GM23338 (cell line): ENCODE measurements around the gene CPM. TPM values are rescaled to one million over a fixed set of nuclear protein-coding genes. Genes with fewer than 3 reads are reported as not detected.

ENCODE experiments used
- ATAC-seq: fragments of 200-7000 bp; cut with Tn5 transposase; 3 replicates; pipeline ENCODE4 v1.9.1; 2020
- DNase-seq: peaks from one replicate; pipeline ENCODE4 v3.0.0-alpha.2; 2015; ENCODE audit warnings: low spot score
- H2AFZ ChIP-seq: fragments of 200-600 bp; sonication (generic); 2 replicates; pipeline ENCODE4 v1.8.0; 2016; ENCODE audit warnings: antibody characterized with exemption, mild to moderate bottlenecking, moderate library complexity
- H3F3A ChIP-seq: fragments of 200-600 bp; sonication (generic); replicated peaks from 2 replicates; pipeline ENCODE4 v1.8.0; 2017; ENCODE audit warnings: antibody characterized with exemption, mixed run types, low read depth
- H3K27ac ChIP-seq: fragments of 200-600 bp; sonication (generic); 2 replicates; pipeline ENCODE4 v1.6.1; 2016; ENCODE audit warnings: low read depth
- H3K27me3 ChIP-seq: fragments of 200-600 bp; sonication (generic); 2 replicates; pipeline ENCODE4 v1.8.0; 2016; ENCODE audit warnings: mild to moderate bottlenecking, mixed run types, moderate library complexity; ENCODE audit not compliant: insufficient read depth
- H3K36me3 ChIP-seq: fragments of 200-600 bp; sonication (generic); 2 replicates; pipeline ENCODE4 v1.8.0; 2016; ENCODE audit warnings: mild to moderate bottlenecking; ENCODE audit not compliant: insufficient read depth
- H3K4me1 ChIP-seq: fragments of 200-600 bp; sonication (generic); 2 replicates; pipeline ENCODE4 v1.8.0; 2016; ENCODE audit warnings: mild to moderate bottlenecking, moderate library complexity; ENCODE audit not compliant: insufficient read depth
- H3K4me2 ChIP-seq: fragments of 200-600 bp; sonication (generic); 2 replicates; pipeline ENCODE4 v1.7.1; 2017; ENCODE audit warnings: mixed run types
- H3K4me3 ChIP-seq: fragments of 200-600 bp; sonication (generic); 2 replicates; pipeline ENCODE4 v1.6.1; 2016; ENCODE audit warnings: mixed run types
- H3K79me2 ChIP-seq: fragments of 200-600 bp; sonication (generic); replicated peaks from 2 replicates; pipeline ENCODE4 v1.8.0; 2017; ENCODE audit warnings: mild to moderate bottlenecking; ENCODE audit not compliant: insufficient read depth
- H3K9me2 ChIP-seq: fragments of 200-600 bp; sonication (generic); 2 replicates; pipeline ENCODE4 v1.8.0; 2017; ENCODE audit not compliant: insufficient read depth
- H4K20me1 ChIP-seq: fragments of 200-600 bp; sonication (generic); replicated peaks from 2 replicates; pipeline ENCODE4 v1.8.0; 2017; ENCODE audit warnings: mild to moderate bottlenecking; ENCODE audit not compliant: insufficient read depth
- H3K27ac Mint-ChIP-seq: 2 replicates; pipeline ENCODE4 v1.8.0; 2020; ENCODE audit warnings: inconsistent platforms, mild to moderate bottlenecking, moderate library complexity, mixed read lengths
- H3K27me3 Mint-ChIP-seq: 3 replicates; pipeline ENCODE4 v1.8.0; 2022; ENCODE audit warnings: low read depth, mild to moderate bottlenecking, moderate library complexity, mixed read lengths, inconsistent platforms; ENCODE audit not compliant: insufficient read depth, poor library complexity
- H3K36me3 Mint-ChIP-seq: 3 replicates; pipeline ENCODE4 v1.8.0; 2021; ENCODE audit warnings: low read depth, mild to moderate bottlenecking, inconsistent platforms, moderate library complexity, mixed read lengths
- H3K4me1 Mint-ChIP-seq: 3 replicates; pipeline ENCODE4 v1.8.0; 2020; ENCODE audit warnings: mild to moderate bottlenecking, inconsistent platforms, mixed read lengths
- H3K4me3 Mint-ChIP-seq: 3 replicates; pipeline ENCODE4 v1.8.0; 2021; ENCODE audit warnings: moderate library complexity, mild to moderate bottlenecking, inconsistent platforms, mixed read lengths
- H3K9me3 Mint-ChIP-seq: 3 replicates; pipeline ENCODE4 v1.8.0; 2020; ENCODE audit warnings: moderate library complexity, mild to moderate bottlenecking, inconsistent platforms, mixed read lengths
- CREB1 ChIP-seq: fragments of 250-450 bp; sonication (Bioruptor Pico); IDR thresholded peaks from 2 replicates; pipeline ENCODE4 v1.5.0; 2020; ENCODE audit warnings: low read depth, mild to moderate bottlenecking, moderate library complexity
- EZH2 ChIP-seq: fragments of 200-600 bp; sonication (generic); IDR thresholded peaks from one replicate; pipeline ENCODE4 v1.8.0; 2017; ENCODE audit warnings: antibody characterized with exemption, mild to moderate bottlenecking, low read depth; ENCODE audit not compliant: unreplicated experiment
- EZH2phosphoT487 ChIP-seq: fragments of 200-600 bp; sonication (generic); IDR thresholded peaks from one replicate; pipeline ENCODE4 v1.8.1; 2018; ENCODE audit warnings: antibody characterized with exemption; ENCODE audit not compliant: unreplicated experiment
- JUNB ChIP-seq: IDR thresholded peaks from one replicate; pipeline ENCODE4 v1.6.1; 2016; ENCODE audit warnings: antibody characterized with exemption; ENCODE audit not compliant: unreplicated experiment
- NANOG ChIP-seq: IDR thresholded peaks from 2 replicates; pipeline ENCODE4 v1.6.1; 2016; ENCODE audit warnings: antibody characterized with exemption, borderline replicate concordance
- POLR2AphosphoS5 ChIP-seq: IDR thresholded peaks from 2 replicates; pipeline ENCODE4 v1.6.1; 2016; ENCODE audit warnings: antibody characterized with exemption, low read depth
- REST ChIP-seq: IDR thresholded peaks from one replicate; pipeline ENCODE4 v1.6.1; 2018; ENCODE audit warnings: antibody characterized with exemption; ENCODE audit not compliant: unreplicated experiment
- STAT1 ChIP-seq: IDR thresholded peaks from one replicate; pipeline ENCODE4 v1.6.1; 2016; ENCODE audit warnings: antibody characterized with exemption; ENCODE audit not compliant: unreplicated experiment
- ZNF114 ChIP-seq: fragments of 250-450 bp; sonication (Bioruptor Pico); IDR thresholded peaks from 2 replicates; pipeline ENCODE4 v1.5.0; 2020; ENCODE audit warnings: mild to moderate bottlenecking, moderate library complexity
- ZNF331 ChIP-seq: fragments of 250-450 bp; sonication (Bioruptor Pico); IDR thresholded peaks from 2 replicates; pipeline ENCODE4 v1.5.0; 2020; ENCODE audit warnings: low read depth, mild to moderate bottlenecking, moderate library complexity
- polyA plus RNA-seq: library from polyadenylated mRNA; unstranded; fragments of >200 nt; fragmentation: Nextera tagmentation; extraction: Ambion mirVana; gene quantifications from 2 replicates; pipeline ENCODE4 v1.2.1, GENCODE V29; 2016
- total RNA-seq: library from RNA; depleted of rRNA; stranded (reverse); fragments of >200 nt; shearing (Covaris generic); gene quantifications from 2 replicates; pipeline ENCODE4 v1.2.3, GENCODE V29; 2014
- TF ChIP-seq, protein P1 (sequence below): IDR thresholded peaks from 2 replicates; pipeline ENCODE4 v1.6.1; 2016; ENCODE audit warnings: antibody characterized with exemption

Gene CPM
- total and polyA plus RNA-seq, 2 experiments from 2014 or later = 0.37 to 5.8 TPM

- no peak overlapping the region for H3K4me2 ChIP-seq
- no peaks in the 10 kb centered on the region for H3K27me3 ChIP-seq
- DNase-seq = no peak
- no peaks in the 10 kb centered on the region for H3F3A ChIP-seq
- H3K27me3 Mint-ChIP-seq = no peaks in the 10 kb centered on the region
- no peaks in the 10 kb centered on the region for H3K36me3 Mint-ChIP-seq
- H4K20me1 ChIP-seq = no peaks in the 10 kb centered on the region
- H3K9me3 Mint-ChIP-seq = no peaks in the 10 kb centered on the region
- ATAC-seq = no peak
- no peaks in the 10 kb centered on the region for H3K36me3 ChIP-seq
- no peak overlapping the region for H3K4me3 Mint-ChIP-seq
- no peak overlapping the region for H3K27ac Mint-ChIP-seq
- no peaks in the 10 kb centered on the region for H3K79me2 ChIP-seq
- peaks cover 5% of the 10 kb centered on the region; the same call in 2 of the 3 replicates for H3K4me1 Mint-ChIP-seq
- no peaks in the 10 kb centered on the region for H3K4me1 ChIP-seq
- H3K9me2 ChIP-seq = no peaks in the 10 kb centered on the region
- no peak overlapping the region for H3K27ac ChIP-seq
- H2AFZ ChIP-seq = no peak overlapping the region
- H3K4me3 ChIP-seq = no peak overlapping the region
- TF ChIP-seq ZNF331 (CRISPR knock-in tag) (no peak), CREB1 (CRISPR knock-in tag) (no peak), REST (no peak), JUNB (no peak), ZNF114 (CRISPR knock-in tag) (no peak), POLR2AphosphoS5 (no peak), EZH2 (no peak)
These were observed 27.2 kb downstream of the CPM start for GRCh38 chr12:68905733-68906132.

- H3K27me3 ChIP-seq = no peaks in the 10 kb centered on the region
- H2AFZ ChIP-seq = no peak overlapping the region
- H3K36me3 ChIP-seq = no peaks in the 10 kb centered on the region
- H3K4me1 Mint-ChIP-seq = peaks cover 7% of the 10 kb centered on the region; the same call in 2 of the 3 replicates
- no peak overlapping the region for H3K4me2 ChIP-seq
- no peaks in the 10 kb centered on the region for H3K4me1 ChIP-seq
- H3K4me3 Mint-ChIP-seq = no peak overlapping the region
- H3F3A ChIP-seq = no peaks in the 10 kb centered on the region
- no peaks in the 10 kb centered on the region for H3K36me3 Mint-ChIP-seq
- no peak overlapping the region for H3K4me3 ChIP-seq
- H3K9me3 Mint-ChIP-seq = no peaks in the 10 kb centered on the region
- H3K9me2 ChIP-seq = no peaks in the 10 kb centered on the region
- DNase-seq (no peak), ATAC-seq (no peak)
- H3K27ac Mint-ChIP-seq = no peak overlapping the region
- TF ChIP-seq REST = no peak
- TF ChIP-seq EZH2 = no peak
- TF ChIP-seq, protein P1, sequence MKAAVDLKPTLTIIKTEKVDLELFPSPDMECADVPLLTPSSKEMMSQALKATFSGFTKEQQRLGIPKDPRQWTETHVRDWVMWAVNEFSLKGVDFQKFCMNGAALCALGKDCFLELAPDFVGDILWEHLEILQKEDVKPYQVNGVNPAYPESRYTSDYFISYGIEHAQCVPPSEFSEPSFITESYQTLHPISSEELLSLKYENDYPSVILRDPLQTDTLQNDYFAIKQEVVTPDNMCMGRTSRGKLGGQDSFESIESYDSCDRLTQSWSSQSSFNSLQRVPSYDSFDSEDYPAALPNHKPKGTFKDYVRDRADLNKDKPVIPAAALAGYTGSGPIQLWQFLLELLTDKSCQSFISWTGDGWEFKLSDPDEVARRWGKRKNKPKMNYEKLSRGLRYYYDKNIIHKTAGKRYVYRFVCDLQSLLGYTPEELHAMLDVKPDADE = no peak
- no peak for TF ChIP-seq POLR2AphosphoS5
- no peak for TF ChIP-seq ZNF331 (CRISPR knock-in tag)
- TF ChIP-seq ZNF114 (CRISPR knock-in tag) = no peak
- no peak for TF ChIP-seq CREB1 (CRISPR knock-in tag)
- TF ChIP-seq JUNB = no peak
- no peak for TF ChIP-seq STAT1
- no peak for TF ChIP-seq NANOG
- no peak for TF ChIP-seq EZH2phosphoT487
- H3K27me3 Mint-ChIP-seq = no peaks in the 10 kb centered on the region
- H3K79me2 ChIP-seq = no peaks in the 10 kb centered on the region
- no peaks in the 10 kb centered on the region for H4K20me1 ChIP-seq
- no peak overlapping the region for H3K27ac ChIP-seq
These were observed 28.5 kb downstream of the CPM start for GRCh38 chr12:68904351-68904962.
